ENCODE results near the gene HAL.

- TF ChIP-seq CTCF (conservative IDR thresholded peaks at IDR 0.05; ENCODE audit: low read depth, low read length), result no peak
- TF ChIP-seq EZH2 (IDR thresholded peaks at IDR 0.05; ENCODE audit: low read length, unreplicated experiment), result no peak
- TF ChIP-seq EZH2phosphoT487 (IDR thresholded peaks at IDR 0.05; ENCODE audit: borderline replicate concordance, low read length), result no peak
Measured at GRCh38 chr12:95962222-95962621, 33.9 kb downstream of the HAL start.

Data from PC-3 (cell line).